Sigmoid colon (tissue), 4 donors: Measurements from ENCODE around the gene SLF2.

ENCODE experiments used
- POLR2A ChIP-seq, 2 donors: fragments of 450-650 bp; IDR thresholded peaks; one replicate each; pipeline ENCODE4 v1.6.1; 2016; ENCODE audit warnings: antibody characterized with exemption in 2 of 2, mild to moderate bottlenecking in 2 of 2, moderate library complexity in 2 of 2
- POLR2AphosphoS5 ChIP-seq, 4 donors: sonication (generic); formaldehyde crosslinking; IDR thresholded peaks; one replicate each; pipeline ENCODE4 v1.6.1; 2017; ENCODE audit warnings: antibody characterized with exemption in 4 of 4
- TF ChIP-seq, protein P1 (sequence below), 4 experiments: fragments of 450-650 bp in 3 of 4; fragments of 200-600 bp in 1 of 4; IDR thresholded peaks; one replicate each; pipeline ENCODE4 v1.5.1; 2016 to 2019; ENCODE audit warnings: antibody characterized with exemption in 4 of 4, mild to moderate bottlenecking in 3 of 4, moderate library complexity in 2 of 4

DNA sequence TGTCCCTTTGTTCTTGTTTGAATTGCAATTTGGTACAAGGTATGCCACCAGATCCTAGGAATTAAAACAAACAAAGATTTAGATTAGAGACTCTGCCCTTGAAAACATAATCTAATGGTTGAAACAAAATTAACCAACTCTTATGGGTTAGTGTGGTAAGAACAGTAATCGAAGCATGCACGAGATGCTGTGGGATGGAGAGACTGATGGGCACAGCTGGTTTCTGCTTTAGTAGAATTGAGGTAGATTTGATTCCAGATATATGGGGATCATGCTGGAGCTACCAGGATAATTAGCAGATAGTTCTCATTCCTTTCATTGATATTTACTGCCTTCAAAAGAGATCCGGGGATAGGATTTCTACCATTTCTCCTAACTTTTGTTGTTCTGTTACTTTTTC is 36.2 kb downstream of the SLF2 start:
- TF ChIP-seq, protein P1, sequence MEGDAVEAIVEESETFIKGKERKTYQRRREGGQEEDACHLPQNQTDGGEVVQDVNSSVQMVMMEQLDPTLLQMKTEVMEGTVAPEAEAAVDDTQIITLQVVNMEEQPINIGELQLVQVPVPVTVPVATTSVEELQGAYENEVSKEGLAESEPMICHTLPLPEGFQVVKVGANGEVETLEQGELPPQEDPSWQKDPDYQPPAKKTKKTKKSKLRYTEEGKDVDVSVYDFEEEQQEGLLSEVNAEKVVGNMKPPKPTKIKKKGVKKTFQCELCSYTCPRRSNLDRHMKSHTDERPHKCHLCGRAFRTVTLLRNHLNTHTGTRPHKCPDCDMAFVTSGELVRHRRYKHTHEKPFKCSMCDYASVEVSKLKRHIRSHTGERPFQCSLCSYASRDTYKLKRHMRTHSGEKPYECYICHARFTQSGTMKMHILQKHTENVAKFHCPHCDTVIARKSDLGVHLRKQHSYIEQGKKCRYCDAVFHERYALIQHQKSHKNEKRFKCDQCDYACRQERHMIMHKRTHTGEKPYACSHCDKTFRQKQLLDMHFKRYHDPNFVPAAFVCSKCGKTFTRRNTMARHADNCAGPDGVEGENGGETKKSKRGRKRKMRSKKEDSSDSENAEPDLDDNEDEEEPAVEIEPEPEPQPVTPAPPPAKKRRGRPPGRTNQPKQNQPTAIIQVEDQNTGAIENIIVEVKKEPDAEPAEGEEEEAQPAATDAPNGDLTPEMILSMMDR (IDR thresholded peaks at IDR 0.05) = no peak
- TF ChIP-seq POLR2A (IDR thresholded peaks at IDR 0.05) (no peak), POLR2AphosphoS5 (IDR thresholded peaks at IDR 0.05) (no peak)
